NT2/D1 (cell line): ENCODE measurements around the gene ITLN2.
"Not testable (repeated sequence)": the region's sequence is repeated elsewhere in the genome, so short reads cannot be mapped to it uniquely, and the experiment has no call there.

Experiments used
- YY1 ChIP-seq: IDR thresholded peaks from 2 replicates; pipeline ENCODE4 v1.6.1; 2011; ENCODE audit not compliant: insufficient read length, insufficient read depth
- ZNF274 ChIP-seq: IDR thresholded peaks from 2 replicates; pipeline ENCODE4 v1.6.1; 2011; ENCODE audit warnings: mild to moderate bottlenecking, low read depth, low read length

GRCh38 chr1:160945881-160946280 lies 8.7 kb downstream of the ITLN2 start:
- TF ChIP-seq ZNF274, YY1: not testable (repeated sequence)
